HG02973 (cell line): ENCODE data around the gene KCNG4.

Experiments
- ATAC-seq: cut with Tn5 transposase; IDR thresholded peaks from one replicate; pipeline ENCODE4 v1.9.1; 2021; ENCODE audit warnings: moderate library complexity; ENCODE audit not compliant: unreplicated experiment

Gene KCNG4

GRCh38 chr16:84186685-84187437, 53.0 kb downstream of the KCNG4 start, which contains the start of gene TAF1C:
TAF1C (minus strand) TSS chr16:84187057; CDS start chr16:84184988, 2,069 bp downstream.
- peak; percentile 92 for ATAC-seq

GRCh38 chr16:84184775-84185174, 55.0 kb downstream of the KCNG4 start:
- no peak for ATAC-seq

- no peak for ATAC-seq
These were observed 55.8 kb downstream of the KCNG4 start for GRCh38 chr16:84183911-84184591.

- no peak for ATAC-seq
These were observed 56.3 kb downstream of the KCNG4 start for GRCh38 chr16:84183572-84183875.

GRCh38 chr16:84182680-84183571, 56.9 kb downstream of the KCNG4 start:
- ATAC-seq = no peak

GRCh38 chr16:84182104-84182503, 57.7 kb downstream of the KCNG4 start:
- no peak for ATAC-seq

GRCh38 chr16:84181144-84181915, 58.5 kb downstream of the KCNG4 start:
- ATAC-seq = no peak

GRCh38 chr16:84180519-84181140, 59.2 kb downstream of the KCNG4 start:
- ATAC-seq = no peak

- no peak for ATAC-seq
These were observed 60.0 kb downstream of the KCNG4 start for GRCh38 chr16:84179612-84180320.

- no peak for ATAC-seq
These were observed 60.8 kb downstream of the KCNG4 start for GRCh38 chr16:84178892-84179611.

- ATAC-seq = no peak
These were observed 61.6 kb downstream of the KCNG4 start for GRCh38 chr16:84178146-84178765.

GRCh38 chr16:84177741-84178073, 62.1 kb downstream of the KCNG4 start:
- ATAC-seq = no peak

- ATAC-seq = no peak
These were observed 63.4 kb downstream of the KCNG4 start for GRCh38 chr16:84176192-84177053.

GRCh38 chr16:84175350-84176081, 64.3 kb downstream of the KCNG4 start:
- no peak for ATAC-seq

- ATAC-seq = no peak
These were observed 65.4 kb downstream of the KCNG4 start for GRCh38 chr16:84174396-84174795.

- no peak for ATAC-seq
These were observed 70.0 kb downstream of the KCNG4 start for GRCh38 chr16:84169765-84170310.
